ENCODE measurements around the gene NTHL1. TPM values are rescaled to one million over a fixed set of nuclear protein-coding genes. Genes with fewer than 3 reads are reported as not detected.

The NTHL1 gene
- total and polyA plus RNA-seq, 2 experiments from 2014 or later = 84.6 to 87.9 TPM

DNA sequence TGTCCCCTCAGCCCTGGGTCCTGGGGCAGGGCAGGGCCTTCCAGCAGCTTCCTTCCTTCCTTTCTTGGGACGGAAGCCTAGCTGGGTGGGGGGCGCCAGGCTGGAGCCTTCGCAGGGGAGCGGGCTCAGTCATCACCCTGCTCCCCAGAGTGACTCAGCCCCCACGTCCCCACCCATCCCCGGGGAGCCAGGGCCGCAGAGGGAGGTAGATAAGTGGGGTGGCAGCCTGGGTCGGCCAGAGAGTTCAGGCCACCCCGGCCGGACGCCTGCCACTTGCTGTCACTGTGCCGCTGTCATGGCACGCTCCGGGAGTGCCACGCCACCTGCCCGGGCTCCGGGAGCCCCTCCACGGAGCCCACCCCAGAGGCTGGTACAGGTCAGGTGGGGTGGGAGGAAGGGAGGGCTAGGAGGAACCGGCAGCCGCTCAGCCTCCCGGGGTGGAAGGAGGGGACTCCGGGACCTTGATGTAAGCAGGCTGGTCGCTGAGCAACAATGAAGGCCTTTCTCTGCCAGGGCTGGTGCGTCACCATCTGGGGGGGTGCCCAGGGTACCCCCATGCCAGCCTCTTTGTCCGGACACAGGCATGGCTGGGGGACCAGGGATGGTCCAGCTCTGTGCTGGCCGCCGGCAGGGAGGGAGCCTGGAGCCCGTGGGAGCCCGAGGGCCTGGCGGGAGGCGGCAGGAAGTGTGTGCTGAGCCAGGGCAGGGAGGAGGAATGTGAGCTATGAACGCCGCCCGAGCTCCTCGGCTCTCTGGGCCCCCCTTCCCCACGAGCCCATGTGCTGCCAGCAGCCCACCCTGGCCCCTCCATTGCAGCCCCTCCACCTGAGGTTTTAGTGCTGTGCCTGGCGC lies 14.4 kb downstream of the NTHL1 start (continued):
- TF ChIP-seq POLR2AphosphoS5 (IDR thresholded peaks at IDR 0.05; ENCODE audit: low read depth) (no peak), EZH2phosphoT487 (IDR thresholded peaks at IDR 0.05; ENCODE audit: unreplicated experiment) (no peak)
- TF ChIP-seq, protein P1, sequence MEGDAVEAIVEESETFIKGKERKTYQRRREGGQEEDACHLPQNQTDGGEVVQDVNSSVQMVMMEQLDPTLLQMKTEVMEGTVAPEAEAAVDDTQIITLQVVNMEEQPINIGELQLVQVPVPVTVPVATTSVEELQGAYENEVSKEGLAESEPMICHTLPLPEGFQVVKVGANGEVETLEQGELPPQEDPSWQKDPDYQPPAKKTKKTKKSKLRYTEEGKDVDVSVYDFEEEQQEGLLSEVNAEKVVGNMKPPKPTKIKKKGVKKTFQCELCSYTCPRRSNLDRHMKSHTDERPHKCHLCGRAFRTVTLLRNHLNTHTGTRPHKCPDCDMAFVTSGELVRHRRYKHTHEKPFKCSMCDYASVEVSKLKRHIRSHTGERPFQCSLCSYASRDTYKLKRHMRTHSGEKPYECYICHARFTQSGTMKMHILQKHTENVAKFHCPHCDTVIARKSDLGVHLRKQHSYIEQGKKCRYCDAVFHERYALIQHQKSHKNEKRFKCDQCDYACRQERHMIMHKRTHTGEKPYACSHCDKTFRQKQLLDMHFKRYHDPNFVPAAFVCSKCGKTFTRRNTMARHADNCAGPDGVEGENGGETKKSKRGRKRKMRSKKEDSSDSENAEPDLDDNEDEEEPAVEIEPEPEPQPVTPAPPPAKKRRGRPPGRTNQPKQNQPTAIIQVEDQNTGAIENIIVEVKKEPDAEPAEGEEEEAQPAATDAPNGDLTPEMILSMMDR (conservative IDR thresholded peaks at IDR 0.05; ENCODE audit: low read depth in 2 of 2) = no peak

DNA sequence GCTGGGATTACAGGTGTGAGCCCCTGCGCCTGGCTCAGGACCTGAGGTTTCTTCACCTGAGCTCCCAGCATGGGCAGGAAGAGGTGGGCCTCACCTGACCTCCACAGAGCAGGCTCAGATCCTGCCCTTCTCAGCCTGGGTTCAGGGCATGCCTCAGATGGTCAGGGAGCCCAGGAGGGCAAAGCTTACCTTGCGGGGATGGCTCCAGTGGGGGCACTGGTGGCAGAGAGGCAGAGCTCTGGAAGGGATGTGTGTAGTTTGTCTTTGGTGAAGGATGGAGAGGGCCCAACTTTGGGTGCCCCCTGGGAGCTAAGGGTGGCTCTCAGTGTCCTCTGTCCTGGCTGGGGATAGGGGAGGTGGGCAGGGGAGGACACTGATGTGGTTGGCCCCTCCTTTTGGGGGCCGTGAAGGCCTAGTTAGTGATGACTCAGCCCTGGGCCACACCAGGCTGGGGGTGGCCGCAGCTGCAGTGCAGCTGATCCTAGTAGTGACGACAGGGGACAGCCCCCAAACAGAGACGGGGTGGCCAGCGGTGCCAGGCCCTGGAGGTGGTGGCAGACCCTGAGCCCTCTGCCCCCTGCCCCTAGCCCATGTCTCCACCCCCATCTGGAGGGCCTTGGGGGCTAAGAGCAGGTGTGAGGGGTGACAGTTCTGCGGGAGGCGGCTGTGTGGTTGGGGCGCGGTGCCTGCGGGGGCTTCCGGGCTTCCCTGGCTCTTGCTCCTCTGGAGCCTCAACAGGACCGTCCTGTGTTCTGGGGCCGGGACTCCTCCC lies 15.2 kb downstream of the NTHL1 start:
- H3K4me1 Mint-ChIP-seq = no peaks in the 10 kb centered on the region
- H3K9me3 Mint-ChIP-seq = no peaks in the 10 kb centered on the region
- DNase-seq (ENCODE audit: low spot score) (no peak), ATAC-seq (no peak)
- Histone ChIP-seq H3K36me3 (ENCODE audit: insufficient read depth) (no peaks in the 10 kb centered on the region), H3K79me2 (replicated peaks; ENCODE audit: insufficient read depth) (no peaks in the 10 kb centered on the region), H4K20me1 (replicated peaks; ENCODE audit: insufficient read depth) (no peaks in the 10 kb centered on the region), H3K27ac (ENCODE audit: low read depth) (no peak overlapping the region), H3K4me1 (ENCODE audit: insufficient read depth) (no peaks in the 10 kb centered on the region), H3K9me2 (ENCODE audit: insufficient read depth) (no peaks in the 10 kb centered on the region), H3K4me2 (no peak overlapping the region), H3F3A (replicated peaks; ENCODE audit: low read depth) (no peaks in the 10 kb centered on the region), H2AFZ (no peak overlapping the region), H3K27me3 (ENCODE audit: insufficient read depth) (peaks cover 7% of the 10 kb centered on the region), H3K4me3 (no peak overlapping the region)
- no peaks in the 10 kb centered on the region for H3K36me3 Mint-ChIP-seq (ENCODE audit: low read depth)
- TF ChIP-seq JUNB (IDR thresholded peaks at IDR 0.05; ENCODE audit: unreplicated experiment) (no peak), CREB1 (CRISPR knock-in tag; IDR thresholded peaks at IDR 0.05; ENCODE audit: low read depth) (no peak), POLR2AphosphoS5 (IDR thresholded peaks at IDR 0.05; ENCODE audit: low read depth) (no peak), EZH2 (IDR thresholded peaks at IDR 0.05; ENCODE audit: low read depth, unreplicated experiment) (no peak), STAT1 (IDR thresholded peaks at IDR 0.05; ENCODE audit: unreplicated experiment) (no peak), NANOG (IDR thresholded peaks at IDR 0.05; ENCODE audit: borderline replicate concordance) (no peak)
- TF ChIP-seq, protein P1 (conservative IDR thresholded peaks at IDR 0.05; ENCODE audit: low read depth in 2 of 2) = no peak
- TF ChIP-seq, protein P2, sequence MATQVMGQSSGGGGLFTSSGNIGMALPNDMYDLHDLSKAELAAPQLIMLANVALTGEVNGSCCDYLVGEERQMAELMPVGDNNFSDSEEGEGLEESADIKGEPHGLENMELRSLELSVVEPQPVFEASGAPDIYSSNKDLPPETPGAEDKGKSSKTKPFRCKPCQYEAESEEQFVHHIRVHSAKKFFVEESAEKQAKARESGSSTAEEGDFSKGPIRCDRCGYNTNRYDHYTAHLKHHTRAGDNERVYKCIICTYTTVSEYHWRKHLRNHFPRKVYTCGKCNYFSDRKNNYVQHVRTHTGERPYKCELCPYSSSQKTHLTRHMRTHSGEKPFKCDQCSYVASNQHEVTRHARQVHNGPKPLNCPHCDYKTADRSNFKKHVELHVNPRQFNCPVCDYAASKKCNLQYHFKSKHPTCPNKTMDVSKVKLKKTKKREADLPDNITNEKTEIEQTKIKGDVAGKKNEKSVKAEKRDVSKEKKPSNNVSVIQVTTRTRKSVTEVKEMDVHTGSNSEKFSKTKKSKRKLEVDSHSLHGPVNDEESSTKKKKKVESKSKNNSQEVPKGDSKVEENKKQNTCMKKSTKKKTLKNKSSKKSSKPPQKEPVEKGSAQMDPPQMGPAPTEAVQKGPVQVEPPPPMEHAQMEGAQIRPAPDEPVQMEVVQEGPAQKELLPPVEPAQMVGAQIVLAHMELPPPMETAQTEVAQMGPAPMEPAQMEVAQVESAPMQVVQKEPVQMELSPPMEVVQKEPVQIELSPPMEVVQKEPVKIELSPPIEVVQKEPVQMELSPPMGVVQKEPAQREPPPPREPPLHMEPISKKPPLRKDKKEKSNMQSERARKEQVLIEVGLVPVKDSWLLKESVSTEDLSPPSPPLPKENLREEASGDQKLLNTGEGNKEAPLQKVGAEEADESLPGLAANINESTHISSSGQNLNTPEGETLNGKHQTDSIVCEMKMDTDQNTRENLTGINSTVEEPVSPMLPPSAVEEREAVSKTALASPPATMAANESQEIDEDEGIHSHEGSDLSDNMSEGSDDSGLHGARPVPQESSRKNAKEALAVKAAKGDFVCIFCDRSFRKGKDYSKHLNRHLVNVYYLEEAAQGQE (IDR thresholded peaks at IDR 0.05; ENCODE audit: unreplicated experiment) = no peak
- TF ChIP-seq, protein P3, sequence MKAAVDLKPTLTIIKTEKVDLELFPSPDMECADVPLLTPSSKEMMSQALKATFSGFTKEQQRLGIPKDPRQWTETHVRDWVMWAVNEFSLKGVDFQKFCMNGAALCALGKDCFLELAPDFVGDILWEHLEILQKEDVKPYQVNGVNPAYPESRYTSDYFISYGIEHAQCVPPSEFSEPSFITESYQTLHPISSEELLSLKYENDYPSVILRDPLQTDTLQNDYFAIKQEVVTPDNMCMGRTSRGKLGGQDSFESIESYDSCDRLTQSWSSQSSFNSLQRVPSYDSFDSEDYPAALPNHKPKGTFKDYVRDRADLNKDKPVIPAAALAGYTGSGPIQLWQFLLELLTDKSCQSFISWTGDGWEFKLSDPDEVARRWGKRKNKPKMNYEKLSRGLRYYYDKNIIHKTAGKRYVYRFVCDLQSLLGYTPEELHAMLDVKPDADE (IDR thresholded peaks at IDR 0.05) = no peak
- H3K4me3 Mint-ChIP-seq = no peak overlapping the region
- H3K27me3 Mint-ChIP-seq (ENCODE audit: insufficient read depth, low read depth, poor library complexity) = peaks cover 10% of the 10 kb centered on the region
- no peak overlapping the region for H3K27ac Mint-ChIP-seq

Measured in GM23338 (cell line).